ENCODE data around the gene MAX. TPM values are rescaled to one million over a fixed set of nuclear protein-coding genes. Genes with fewer than 3 reads are reported as not detected.

MAX gene
- total and polyA plus RNA-seq, 2 of the 13 experiments (the other 11 are each of a cell fraction or from before 2014, with no cell fraction given): 28.5 to 29.3 TPM

- TF ChIP-seq, protein P1, sequence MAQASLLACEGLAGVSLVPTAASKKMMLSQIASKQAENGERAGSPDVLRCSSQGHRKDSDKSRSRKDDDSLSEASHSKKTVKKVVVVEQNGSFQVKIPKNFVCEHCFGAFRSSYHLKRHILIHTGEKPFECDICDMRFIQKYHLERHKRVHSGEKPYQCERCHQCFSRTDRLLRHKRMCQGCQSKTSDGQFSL (CRISPR knock-in tag; IDR thresholded peaks at IDR 0.05): peak; percentile 87
- peak in 1 of 2 experiments; percentile 47; a peak in 2 of 4 replicates for TF ChIP-seq KLF16 (CRISPR knock-in tag; IDR thresholded peaks at IDR 0.05)
- TF ChIP-seq, protein P2, sequence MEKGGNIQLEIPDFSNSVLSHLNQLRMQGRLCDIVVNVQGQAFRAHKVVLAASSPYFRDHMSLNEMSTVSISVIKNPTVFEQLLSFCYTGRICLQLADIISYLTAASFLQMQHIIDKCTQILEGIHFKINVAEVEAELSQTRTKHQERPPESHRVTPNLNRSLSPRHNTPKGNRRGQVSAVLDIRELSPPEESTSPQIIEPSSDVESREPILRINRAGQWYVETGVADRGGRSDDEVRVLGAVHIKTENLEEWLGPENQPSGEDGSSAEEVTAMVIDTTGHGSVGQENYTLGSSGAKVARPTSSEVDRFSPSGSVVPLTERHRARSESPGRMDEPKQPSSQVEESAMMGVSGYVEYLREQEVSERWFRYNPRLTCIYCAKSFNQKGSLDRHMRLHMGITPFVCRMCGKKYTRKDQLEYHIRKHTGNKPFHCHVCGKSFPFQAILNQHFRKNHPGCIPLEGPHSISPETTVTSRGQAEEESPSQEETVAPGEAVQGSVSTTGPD (CRISPR knock-in tag; IDR thresholded peaks at IDR 0.05): peak; percentile 50; the same call in 1 of the 2 replicates
- peak; percentile 26; the same call in 1 of the 2 replicates for TF ChIP-seq FOSL2 (CRISPR knock-in tag; IDR thresholded peaks at IDR 0.05)
- peak; percentile 43; the same call in 1 of the 2 replicates for TF ChIP-seq FOXO1 (CRISPR knock-in tag; IDR thresholded peaks at IDR 0.05)
- TF ChIP-seq HOXA5 (CRISPR knock-in tag; IDR thresholded peaks at IDR 0.05): peak; percentile 33; the same call in 1 of the 2 replicates
- TF ChIP-seq THAP11 (CRISPR knock-in tag; IDR thresholded peaks at IDR 0.05): peak; percentile 97
- TF ChIP-seq FOXK2 (IDR thresholded peaks at IDR 0.05): peak; percentile 87
- 0 out of 2 replicates have a peak, but pooled peaks have one; percentile 37 for TF ChIP-seq SRY (CRISPR knock-in tag; IDR thresholded peaks at IDR 0.05)
- no peak for TF ChIP-seq ZBTB1 (CRISPR knock-in tag; IDR thresholded peaks at IDR 0.05; ENCODE audit: borderline replicate concordance)
- TF ChIP-seq ZNF354B (CRISPR knock-in tag; IDR thresholded peaks at IDR 0.05): no peak
- TF ChIP-seq, protein P3, sequence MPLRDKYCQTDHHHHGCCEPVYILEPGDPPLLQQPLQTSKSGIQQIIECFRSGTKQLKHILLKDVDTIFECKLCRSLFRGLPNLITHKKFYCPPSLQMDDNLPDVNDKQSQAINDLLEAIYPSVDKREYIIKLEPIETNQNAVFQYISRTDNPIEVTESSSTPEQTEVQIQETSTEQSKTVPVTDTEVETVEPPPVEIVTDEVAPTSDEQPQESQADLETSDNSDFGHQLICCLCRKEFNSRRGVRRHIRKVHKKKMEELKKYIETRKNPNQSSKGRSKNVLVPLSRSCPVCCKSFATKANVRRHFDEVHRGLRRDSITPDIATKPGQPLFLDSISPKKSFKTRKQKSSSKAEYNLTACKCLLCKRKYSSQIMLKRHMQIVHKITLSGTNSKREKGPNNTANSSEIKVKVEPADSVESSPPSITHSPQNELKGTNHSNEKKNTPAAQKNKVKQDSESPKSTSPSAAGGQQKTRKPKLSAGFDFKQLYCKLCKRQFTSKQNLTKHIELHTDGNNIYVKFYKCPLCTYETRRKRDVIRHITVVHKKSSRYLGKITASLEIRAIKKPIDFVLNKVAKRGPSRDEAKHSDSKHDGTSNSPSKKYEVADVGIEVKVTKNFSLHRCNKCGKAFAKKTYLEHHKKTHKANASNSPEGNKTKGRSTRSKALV (CRISPR knock-in tag; IDR thresholded peaks at IDR 0.05): 0 out of 2 replicates have a peak, but pooled peaks have one; percentile 22
- TF ChIP-seq ARHGAP35 (CRISPR knock-in tag; IDR thresholded peaks at IDR 0.05; ENCODE audit: borderline replicate concordance): no peak
- TF ChIP-seq ZSCAN25 (CRISPR knock-in tag; IDR thresholded peaks at IDR 0.05): peak; percentile 84; the same call in 1 of the 2 replicates
- TF ChIP-seq HDAC2 (CRISPR knock-in tag; IDR thresholded peaks at IDR 0.05): no peak
- peak; percentile 19; the same call in 1 of the 2 replicates for TF ChIP-seq ARNTL (CRISPR knock-in tag; IDR thresholded peaks at IDR 0.05)
- peak; percentile 61; the same call in 1 of the 2 replicates for TF ChIP-seq TFE3 (CRISPR knock-in tag; IDR thresholded peaks at IDR 0.05)
- TF ChIP-seq ZNF280D (CRISPR knock-in tag; IDR thresholded peaks at IDR 0.05): 0 out of 2 replicates have a peak, but pooled peaks have one; percentile 25
- peak; percentile 77 for TF ChIP-seq CREB1 (IDR thresholded peaks at IDR 0.05)
- peak; percentile 44; the same call in 1 of the 2 replicates for TF ChIP-seq CREB1 (CRISPR knock-in tag; IDR thresholded peaks at IDR 0.05)
- peak; percentile 84 for TF ChIP-seq HNRNPL (IDR thresholded peaks at IDR 0.05; ENCODE audit: low read depth, low read length)
Observed at GRCh38 chr14:65102441-65103149, at the start of gene MAX (continued).

Data from HepG2 (cell line).